HG02970 (cell line): ENCODE data around the gene LRCOL1.

Experiments used
- ATAC-seq: cut with Tn5 transposase; IDR thresholded peaks from one replicate; pipeline ENCODE4 v1.9.1; 2021; ENCODE audit warnings: mild to moderate bottlenecking, moderate library complexity, moderate number of reproducible peaks; ENCODE audit not compliant: unreplicated experiment, low FRiP score

The LRCOL1 gene

GRCh38 chr12:132555686-132556085 lies 54.7 kb downstream of the LRCOL1 start:
- ATAC-seq, result no peak

- no peak for ATAC-seq
These were observed 55.3 kb downstream of the LRCOL1 start for GRCh38 chr12:132554845-132555630.
